Measurements from ENCODE around the gene CYP27A1. TPM values are rescaled to one million over a fixed set of nuclear protein-coding genes. Genes with fewer than 3 reads are reported as not detected.

The CYP27A1 gene
- total and polyA plus RNA-seq, 2 of the 8 experiments (the other 6 are each of a cell fraction or from before 2014, with no cell fraction given), result 5.4 to 14.7 TPM

GRCh38 chr2:218813771-218814460, 32.0 kb downstream of the CYP27A1 start:
- no peaks in the 10 kb centered on the region for H3K36me3 ChIP-seq (ENCODE audit: control insufficient read depth in 2 of 4, insufficient read depth in 4 of 4, low read length in 3 of 4)
- 88% methylated on average over 11 of the region's 11 CpGs; no CpG with 5 or more reads in 1 of the 2 experiments for WGBS, 2 experiments (ENCODE audit: extremely low coverage in 1 of 2, insufficient coverage in 1 of 2, insufficient read length in 1 of 2, insufficient replicate concordance in 2 of 2, low coverage in 1 of 2, low lambda C conversion rate in 2 of 2, missing lambda C conversion rate in 1 of 2)

More at GRCh38 chr2:218813771-218814460, 32.0 kb downstream of the CYP27A1 start:
- Histone ChIP-seq H3K9me3 (ENCODE audit: insufficient read depth in 2 of 2, low read depth in 1 of 2, low read length in 1 of 2) (no peaks in the 10 kb centered on the region), H3K4ac (replicated peaks; ENCODE audit: insufficient read length, low read depth, low read length) (no peak overlapping the region), H3K56ac (replicated peaks; ENCODE audit: insufficient read length, low read depth, low read length) (no peak overlapping the region), H2BK120ac (replicated peaks; ENCODE audit: low read depth, low read length) (no peak overlapping the region), H4K5ac (ENCODE audit: insufficient read length, low read depth, low read length) (no peak overlapping the region), H3K18ac (ENCODE audit: extremely low read depth, low read length) (no peak overlapping the region), H2AK5ac (ENCODE audit: low read depth, low read length) (no peak overlapping the region), H3K79me1 (ENCODE audit: low read depth, low read length) (no peaks in the 10 kb centered on the region), H3K4me1 (replicated peaks in 1 of 4; ENCODE audit: control insufficient read depth in 3 of 4, insufficient read depth in 4 of 4, low read length in 3 of 4) (no peaks in the 10 kb centered on the region), H3K23ac (ENCODE audit: insufficient read length) (no peak overlapping the region), H2BK20ac (ENCODE audit: low read length) (no peak overlapping the region), H3K79me2 (ENCODE audit: control insufficient read depth in 1 of 2, insufficient read depth in 2 of 2, low read length in 2 of 2) (no peaks in the 10 kb centered on the region), H4K20me1 (replicated peaks in 1 of 2; ENCODE audit: control insufficient read depth in 1 of 2, insufficient read depth in 2 of 2, low read length in 2 of 2) (no peaks in the 10 kb centered on the region), H3K9ac (replicated peaks in 1 of 4; ENCODE audit: extremely low read depth in 1 of 4, low read depth in 3 of 4, low read length in 3 of 4) (no peak overlapping the region), H4K91ac (replicated peaks; ENCODE audit: insufficient read length, low read length) (no peak overlapping the region), H2BK12ac (ENCODE audit: low read depth, low read length) (no peak overlapping the region), H2BK5ac (ENCODE audit: low read depth, low read length) (no peak overlapping the region), H2AFZ (ENCODE audit: low read length) (no peak overlapping the region), H2BK15ac (ENCODE audit: low read length) (no peak overlapping the region), H3K4me2 (ENCODE audit: insufficient read depth in 1 of 2, low read depth in 2 of 2, low read length in 2 of 2) (no peak overlapping the region), H3K23me2 (ENCODE audit: low read depth, low read length) (no peaks in the 10 kb centered on the region), H3K27ac (ENCODE audit: low read depth, low read length) (no peak overlapping the region), H3K14ac (ENCODE audit: insufficient read length) (no peak overlapping the region), H4K8ac (ENCODE audit: extremely low read depth, insufficient read depth, low read length) (no peak overlapping the region), H3K4me3 (ENCODE audit: extremely low read depth in 1 of 4, insufficient read depth in 2 of 4, low read depth in 3 of 4, low read length in 4 of 4) (no peak overlapping the region), H3K27me3 (replicated peaks in 1 of 4; ENCODE audit: control insufficient read depth in 3 of 4, extremely low read depth in 1 of 4, insufficient read depth in 3 of 4, low read length in 3 of 4) (no peaks in the 10 kb centered on the region)
- TF ChIP-seq SP2 (IDR thresholded peaks at IDR 0.05; ENCODE audit: low read length) (no peak), SUZ12 (IDR thresholded peaks at IDR 0.05; ENCODE audit: low read length) (no peak), SP1 (IDR thresholded peaks at IDR 0.05; ENCODE audit: low read depth, low read length) (no peak), TAF7 (optimal IDR thresholded peaks at IDR 0.05; ENCODE audit: borderline replicate concordance, low read depth, low read length) (no peak), HDAC2 (IDR thresholded peaks at IDR 0.05; ENCODE audit: borderline replicate concordance in 1 of 2, low read depth in 2 of 2, low read length in 2 of 2) (no peak), BACH1 (IDR thresholded peaks at IDR 0.05; ENCODE audit: low read length) (no peak), RFX5 (IDR thresholded peaks at IDR 0.05; ENCODE audit: borderline replicate concordance, low read depth, low read length) (no peak), RXRA (IDR thresholded peaks at IDR 0.05; ENCODE audit: insufficient read depth, low read depth, low read length) (no peak), MAFK (IDR thresholded peaks at IDR 0.05; ENCODE audit: low read depth, low read length) (no peak), GTF2F1 (IDR thresholded peaks at IDR 0.05; ENCODE audit: borderline replicate concordance, low read depth, low read length) (no peak), SIX5 (IDR thresholded peaks at IDR 0.05; ENCODE audit: low read depth, low read length) (no peak), BCL11A (IDR thresholded peaks at IDR 0.05; ENCODE audit: low read depth in 2 of 2, low read length in 2 of 2) (no peak), CHD1 (IDR thresholded peaks at IDR 0.05; ENCODE audit: low read depth, low read length) (no peak), HDAC6 (IDR thresholded peaks at IDR 0.05; ENCODE audit: low read depth, low read length) (no peak)
- POLR2A ChIA-PET (ENCODE audit: partially characterized antibody), result no interaction called here
- no peak for FAIRE-seq
- DNase-seq (ENCODE audit: low read depth in 1 of 2, low spot score in 2 of 2), result no peak
- CTCF ChIA-PET (ENCODE audit: partially characterized antibody), result interaction anchor here (0.7 to 1.4 kb wide), 3 partner anchors 9 to 228 kb away, joined by 3 to 7 read pairs (median 4); no protein-coding TSS in a partner anchor
